NCI-H2107 (cell line): Measurements from ENCODE around the gene DDB1.
A peak's percentile ranks its signal among the peaks of the same experiment; 100 is the strongest.

Experiments
- DNase-seq: peaks from one replicate; lab custom pipeline; 2025; lab: John Stamatoyannopoulos, UW

DDB1 gene

DNA sequence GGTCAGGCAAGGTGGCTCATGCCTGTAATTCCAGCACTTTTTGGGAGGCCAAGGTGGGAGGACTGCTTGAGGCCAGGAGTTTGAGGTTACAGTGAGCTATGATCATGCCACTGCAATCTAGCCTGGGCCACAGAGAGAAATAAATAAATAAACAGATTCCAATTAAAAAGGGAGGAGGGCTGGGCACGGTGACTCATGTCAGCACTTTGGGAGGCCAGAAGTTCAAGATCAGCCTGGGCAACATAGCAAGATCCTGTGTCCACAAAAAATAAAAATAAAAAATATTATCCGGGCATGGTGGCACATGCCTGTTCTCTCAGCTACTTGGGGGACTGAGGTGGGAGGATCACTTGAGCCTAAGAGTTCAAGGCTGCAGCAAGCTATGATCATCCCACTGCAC is 21.3 kb upstream of the DDB1 start:
- DNase-seq = no peak

GRCh38 chr11:61353131-61354067 is 20.5 kb upstream of the DDB1 start:
- no peak for DNase-seq

GRCh38 chr11:61352038-61352437 is 19.1 kb upstream of the DDB1 start:
- no peak for DNase-seq

DNA sequence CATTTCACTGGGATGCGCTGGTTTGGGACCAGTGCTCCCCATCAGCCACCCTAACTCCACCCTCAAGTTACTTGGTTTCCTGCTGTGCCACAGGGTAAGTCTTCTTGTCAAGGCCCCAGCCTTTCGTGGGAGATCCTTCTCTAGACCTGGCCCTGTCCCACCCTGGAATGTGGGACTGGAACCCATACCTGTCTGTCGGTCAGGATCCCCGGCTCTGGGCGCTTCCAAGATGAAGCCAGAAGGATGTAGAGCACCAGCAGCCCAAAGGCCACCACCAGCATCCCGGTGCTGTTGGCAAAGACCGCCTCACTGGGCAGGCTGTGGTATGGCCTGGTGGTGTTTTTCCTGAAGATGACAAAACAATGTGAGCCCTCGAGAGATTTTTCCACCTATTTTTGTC is 17.9 kb upstream of the DDB1 start:
- DNase-seq = no peak

GRCh38 chr11:61350336-61350735 is 17.4 kb upstream of the DDB1 start:
- no peak for DNase-seq

DNA sequence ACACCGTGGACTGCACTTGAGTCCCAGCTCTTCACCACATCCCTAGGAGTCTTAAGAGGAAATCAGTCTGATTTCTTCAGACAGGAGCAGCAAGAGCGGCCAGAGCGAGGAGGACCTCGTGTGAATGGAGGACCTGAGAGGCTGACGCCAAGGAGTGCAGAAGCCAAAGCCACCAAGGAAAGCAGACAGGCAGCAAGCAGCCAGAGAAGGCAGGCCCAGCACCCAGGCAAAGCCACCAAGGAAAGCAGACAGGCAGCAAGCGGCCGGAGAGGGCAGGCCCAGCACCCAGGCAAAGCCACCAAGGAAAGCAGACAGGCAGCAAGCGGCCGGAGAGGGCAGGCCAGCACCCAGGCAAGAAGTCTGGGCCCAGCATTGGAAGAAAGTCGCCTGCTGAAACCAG is 17.0 kb upstream of the DDB1 start:
- DNase-seq = no peak

- no peak for DNase-seq
These were observed 16.4 kb upstream of the DDB1 start for GRCh38 chr11:61349189-61349751.

- no peak for DNase-seq
These were observed 15.1 kb upstream of the DDB1 start for GRCh38 chr11:61347916-61348461.

GRCh38 chr11:61345954-61346843 is 13.3 kb upstream of the DDB1 start:
- DNase-seq = no peak

DNA sequence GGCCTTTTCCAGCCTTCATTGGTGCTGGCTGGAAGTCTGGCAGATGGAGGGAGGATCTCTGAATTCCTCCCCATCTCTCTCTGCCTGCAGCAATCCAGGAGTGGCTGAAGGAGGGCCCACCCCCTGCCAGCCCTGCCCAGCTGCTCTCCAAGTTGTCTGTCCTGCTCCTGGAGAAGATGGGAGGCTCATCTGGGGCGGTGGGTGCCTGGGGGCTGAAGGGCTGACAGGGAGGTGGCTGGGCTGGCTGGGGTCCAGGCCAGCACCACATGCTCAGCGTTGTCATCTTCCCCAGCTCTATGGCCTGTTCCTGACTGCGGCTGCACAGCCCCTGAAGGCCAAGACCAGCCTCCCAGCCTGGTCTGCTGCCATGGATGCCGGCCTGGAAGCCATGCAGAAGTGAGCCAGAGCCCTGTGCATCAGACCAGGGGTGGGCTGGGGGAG is 12.3 kb upstream of the DDB1 start:
- no peak for DNase-seq

DNA sequence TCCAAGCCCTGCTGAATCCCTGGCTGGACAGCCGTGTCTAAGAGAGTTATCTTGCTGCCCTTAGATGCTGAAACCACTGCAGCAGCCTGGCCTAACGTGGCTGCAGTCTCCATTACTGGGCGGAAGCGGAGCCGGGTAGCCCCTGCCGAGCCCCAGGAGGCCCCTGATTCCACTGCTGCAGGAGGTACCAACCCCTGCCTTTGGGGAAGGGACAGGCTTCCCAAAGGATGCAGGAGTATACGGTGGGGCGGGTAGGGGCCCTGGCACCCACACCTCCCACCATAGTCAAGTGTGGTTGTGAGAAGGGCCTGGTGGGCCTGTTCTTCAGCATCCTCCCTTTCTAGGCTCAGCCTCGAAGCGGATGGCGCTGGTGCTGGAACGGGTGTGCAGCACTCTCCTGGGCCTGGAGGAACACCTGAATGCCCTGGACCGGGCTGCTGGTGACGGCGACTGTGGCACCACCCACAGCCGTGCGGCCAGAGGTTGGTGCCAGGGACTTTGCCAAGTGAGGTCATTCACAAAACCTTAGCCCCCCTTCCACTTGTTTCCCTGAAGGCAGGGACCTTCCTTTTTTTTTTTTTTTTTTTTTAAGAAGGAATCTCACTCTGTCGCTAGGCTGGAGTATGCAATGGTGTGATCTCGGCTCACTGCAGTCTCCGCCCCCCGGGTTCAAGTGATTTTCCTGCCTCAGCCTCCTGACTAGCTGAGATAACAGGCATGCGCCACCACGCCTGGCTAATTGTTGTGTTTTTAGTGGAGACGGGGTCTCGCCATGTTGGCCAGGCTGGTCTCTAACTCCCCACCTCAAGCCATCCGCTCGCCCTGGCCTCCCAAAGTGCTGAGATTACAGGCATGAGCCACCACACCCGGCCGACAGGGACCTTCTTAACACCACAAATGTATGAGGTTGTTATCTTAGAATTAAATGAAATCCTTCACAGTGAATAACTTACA is 11.2 kb upstream of the DDB1 start:
- DNase-seq = no peak

DNA sequence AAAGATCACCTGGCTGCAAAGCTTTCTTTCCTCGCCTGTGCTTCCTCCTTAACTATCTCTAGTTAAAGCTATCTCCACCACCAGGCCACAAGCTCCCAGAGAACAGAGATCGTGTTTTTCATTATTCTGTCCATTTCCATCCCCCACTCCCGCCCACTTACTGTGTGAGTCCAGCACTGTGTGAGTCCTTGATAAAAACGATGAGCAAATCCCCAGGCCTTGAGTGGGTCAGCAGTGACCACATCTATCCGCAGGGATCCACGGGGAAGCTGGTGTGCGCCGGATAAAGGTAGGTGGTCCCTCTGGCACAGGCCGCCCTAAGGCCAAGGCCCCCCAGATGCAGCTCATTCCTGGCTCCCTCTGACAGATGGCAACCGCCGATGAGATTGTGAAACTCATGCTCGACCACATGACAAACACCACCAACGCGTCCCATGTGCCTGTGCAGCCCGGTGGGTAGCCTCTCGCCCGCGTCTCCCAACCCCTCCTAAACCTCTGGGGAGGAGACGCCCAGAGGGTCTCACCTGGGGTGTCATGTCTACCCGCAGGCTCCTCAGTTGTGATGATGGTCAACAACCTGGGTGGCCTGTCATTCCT is 9.4 kb upstream of the DDB1 start:
- DNase-seq = no peak

DNA sequence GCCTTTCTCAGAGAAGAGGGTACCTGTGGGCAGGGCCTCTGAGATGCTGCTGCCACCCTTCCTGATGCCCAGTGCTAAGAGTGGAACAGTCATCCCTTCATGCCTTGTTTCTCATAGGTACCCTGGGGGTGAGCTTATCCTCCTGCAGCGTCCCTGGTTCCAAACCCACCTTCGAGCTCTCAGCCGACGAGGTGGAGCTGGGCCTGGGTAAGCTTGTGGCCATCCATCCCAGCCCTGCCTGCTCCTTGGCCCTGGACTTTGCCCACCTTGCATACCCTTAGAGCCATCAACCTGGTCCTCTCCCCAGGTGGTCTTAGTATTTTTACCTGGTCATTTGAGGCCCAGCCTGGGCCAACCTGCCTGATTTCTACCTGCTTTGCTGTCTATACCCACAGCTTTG is 8.8 kb upstream of the DDB1 start:
- DNase-seq = no peak

DNA sequence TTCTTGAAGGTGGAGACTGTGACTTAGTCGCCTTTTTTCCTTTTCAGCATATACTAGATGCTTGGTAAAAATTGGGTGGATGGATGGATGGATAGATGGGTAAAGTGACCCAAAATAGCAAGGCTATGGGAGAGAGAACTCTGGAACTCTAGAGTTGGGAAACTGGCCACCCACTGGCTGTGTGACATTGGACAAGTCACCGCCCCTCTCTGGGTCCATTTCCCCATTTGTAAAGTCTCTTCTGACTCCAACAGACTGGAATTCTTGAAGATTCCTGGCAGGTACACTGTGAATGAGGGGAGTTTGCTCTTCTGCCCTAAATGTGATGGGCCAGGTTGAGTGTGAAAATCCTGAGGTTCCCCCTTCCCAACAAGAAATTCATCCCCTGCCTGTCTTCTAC is 8.1 kb upstream of the DDB1 start:
- no peak for DNase-seq

- no peak for DNase-seq
These were observed 6.6 kb upstream of the DDB1 start for GRCh38 chr11:61339490-61339878.

GRCh38 chr11:61338783-61339489 is 6.0 kb upstream of the DDB1 start:
- DNase-seq = no peak

DNA sequence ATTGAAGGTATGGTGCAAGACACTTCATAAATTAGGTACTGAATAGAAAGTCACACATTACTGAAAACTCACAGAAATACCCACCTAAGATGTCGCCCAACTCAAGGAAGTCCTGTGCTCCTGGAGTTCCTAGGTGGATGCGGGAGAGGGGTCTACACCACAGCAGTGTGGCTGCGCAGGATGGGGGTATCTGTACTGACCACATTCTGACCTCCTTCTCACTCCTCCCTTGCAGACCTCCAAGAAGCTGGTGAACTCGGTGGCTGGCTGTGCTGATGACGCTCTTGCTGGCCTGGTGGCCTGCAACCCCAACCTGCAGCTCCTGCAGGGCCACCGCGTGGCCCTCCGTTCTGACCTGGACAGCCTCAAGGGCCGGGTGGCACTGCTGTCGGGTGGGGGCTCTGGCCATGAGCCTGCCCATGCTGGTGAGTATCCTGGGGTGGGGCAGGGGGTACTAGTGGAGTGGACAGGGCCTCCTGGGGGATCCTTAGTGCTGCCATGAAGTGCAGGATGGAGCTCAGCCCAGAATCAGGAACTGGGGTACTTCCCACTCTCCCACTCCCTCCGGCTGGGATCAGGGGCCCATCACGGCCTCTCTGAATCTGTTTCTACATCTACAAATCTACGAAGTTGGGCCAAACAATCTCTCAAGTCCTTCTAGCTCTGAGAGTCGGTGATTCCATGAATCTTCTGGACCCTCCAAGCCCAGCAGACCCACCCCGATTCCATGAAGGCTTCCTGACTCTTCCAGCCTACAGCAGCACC is 5.0 kb upstream of the DDB1 start:
- DNase-seq = no peak

- peak; percentile 81 for DNase-seq
These were observed 3.4 kb upstream of the DDB1 start for GRCh38 chr11:61336171-61336935.

- DNase-seq = no peak
These were observed 2.4 kb upstream of the DDB1 start for GRCh38 chr11:61335355-61335710.
